Lung (tissue), 12 donors: ENCODE measurements around the gene ADNP. TPM values are rescaled to one million over a fixed set of nuclear protein-coding genes. Genes with fewer than 3 reads are reported as not detected.

Source experiments
- ATAC-seq: fragments of 200-7000 bp; cut with Tn5 transposase; one replicate; pipeline ENCODE4 v1.9.1; 2020; ENCODE audit warnings: moderate number of reproducible peaks; ENCODE audit not compliant: insufficient read depth, low FRiP score
- DNase-seq, 3 donors: peaks; one replicate each; pipeline ENCODE4 v3.0.0-alpha.2; 2013 to 2017
- H3K27ac ChIP-seq, 2 donors: one replicate each; pipeline ENCODE4 v1.5.1; 2013; ENCODE audit warnings: mild to moderate bottlenecking in 2 of 2, moderate library complexity in 2 of 2, control low read depth in 1 of 2, inconsistent platforms in 1 of 2, low read depth in 1 of 2, low read length in 1 of 2
- H3K27me3 ChIP-seq, 3 donors: one replicate each; pipeline ENCODE4 v1.5.1; 2013; ENCODE audit warnings: low read length in 2 of 3; ENCODE audit not compliant: control insufficient read depth in 3 of 3, insufficient read depth in 3 of 3
- H3K36me3 ChIP-seq, 4 donors: one replicate each; pipeline ENCODE4 v1.5.1; 2013; ENCODE audit warnings: low read length in 4 of 4, mild to moderate bottlenecking in 1 of 4, moderate library complexity in 1 of 4; ENCODE audit not compliant: control insufficient read depth in 4 of 4, insufficient read depth in 4 of 4
- H3K4me1 ChIP-seq, 5 donors: one replicate each; pipeline ENCODE4 v1.5.1; 2013; ENCODE audit warnings: low read length in 5 of 5, mild to moderate bottlenecking in 2 of 5, moderate library complexity in 1 of 5; ENCODE audit not compliant: control insufficient read depth in 5 of 5, insufficient read depth in 5 of 5
- H3K4me3 ChIP-seq: one replicate; pipeline ENCODE4 v1.5.1; 2013; ENCODE audit warnings: mild to moderate bottlenecking, control low read depth, moderate library complexity
- H3K9ac ChIP-seq, 2 donors: one replicate each; pipeline ENCODE4 v1.5.1; 2013; ENCODE audit warnings: low read length in 2 of 2, control low read depth in 1 of 2; ENCODE audit not compliant: insufficient read depth in 1 of 2
- H3K9me3 ChIP-seq, 4 donors: one replicate each; pipeline ENCODE4 v1.5.1; 2013; ENCODE audit warnings: low read length in 3 of 4, mild to moderate bottlenecking in 1 of 4, moderate library complexity in 1 of 4; ENCODE audit not compliant: control insufficient read depth in 4 of 4, insufficient read depth in 3 of 4
- CTCF ChIP-seq: IDR thresholded peaks from 2 replicates; pipeline ENCODE4 v1.5.1; 2012; ENCODE audit warnings: mild to moderate bottlenecking; ENCODE audit errors: control extremely low read depth, extremely low read depth
- WGBS, 2 donors: extraction: QIAGEN DNeasy Blood & Tissue Kit; methylation state at CpG; one replicate each; pipeline ENCODE4 v1.1.7; 2013; 5-methylcytosine and 5-hydroxymethylcytosine counted together
- polyA plus RNA-seq, 2 donors: library from polyadenylated mRNA; stranded (reverse); fragments of 200-250 nt; gene quantifications; one replicate each; pipeline ENCODE4 v1.2.1, GENCODE V29; 2013
- total RNA-seq, 2 donors: library from RNA; depleted of rRNA in 1 of 2; stranded (reverse); fragments of >200 nt in 1 of 2; gene quantifications; one replicate each; pipeline ENCODE4 v1.2.1, GENCODE V29; 2014 to 2021
- donor health status: control.
- donor health status: control.
- donor health status: Bipolar disorder and iron deficiency.
- donor health status: healthy.
- donor health status: DM: yes; HTN: yes; CAD: no.

Gene ADNP
- total and polyA plus RNA-seq, 4 donors = 18.0 to 81.5 (median 41.5) TPM

GRCh38 chr20:50862546-50862945 lies 68.7 kb downstream of the ADNP start:
- Histone ChIP-seq H3K9me3 (no peaks in the 10 kb centered on the region), H3K27me3 (no peaks in the 10 kb centered on the region), H3K4me3 (no peak overlapping the region), H3K36me3 (no peaks in the 10 kb centered on the region), H3K9ac (no peak overlapping the region), H3K4me1 (peaks cover 0 to 21% (median 5%) of the 10 kb centered on the region in 5 donors), H3K27ac (no peak overlapping the region)
- no peak for TF ChIP-seq CTCF
- no peak for DNase-seq
- ATAC-seq = no peak
- 68 to 81% methylated on average over 3 of the region's 3 CpGs for WGBS, 2 donors

GRCh38 chr20:50861012-50861411 lies 70.2 kb downstream of the ADNP start:
- DNase-seq = no peak
- TF ChIP-seq CTCF = no peak

GRCh38 chr20:50859161-50859560 lies 72.1 kb downstream of the ADNP start:
- no peak for TF ChIP-seq CTCF
- Histone ChIP-seq H3K4me1 (no peaks in the 10 kb centered on the region), H3K9me3 (no peaks in the 10 kb centered on the region), H3K4me3 (no peak overlapping the region), H3K36me3 (no peaks in the 10 kb centered on the region), H3K27me3 (no peaks in the 10 kb centered on the region), H3K27ac (no peak overlapping the region), H3K9ac (no peak overlapping the region)
- 96 to 97% methylated on average over 10 of the region's 10 CpGs for WGBS, 2 donors
- ATAC-seq = no peak
- DNase-seq = no peak

More at GRCh38 chr20:50861012-50861411, 70.2 kb downstream of the ADNP start:
- Histone ChIP-seq H3K4me1 (peaks cover 0 to 8% (median under 1%) of the 10 kb centered on the region in 5 donors), H3K9ac (no peak overlapping the region), H3K9me3 (no peaks in the 10 kb centered on the region), H3K4me3 (no peak overlapping the region), H3K27ac (no peak overlapping the region), H3K36me3 (no peaks in the 10 kb centered on the region), H3K27me3 (no peaks in the 10 kb centered on the region)
- 83 to 91% methylated on average over 12 of the region's 12 CpGs for WGBS, 2 donors
- no peak for ATAC-seq

GRCh38 chr20:50858525-50858924 lies 72.7 kb downstream of the ADNP start:
- no peak overlapping the region for H3K4me3 ChIP-seq
- no peak overlapping the region for H3K27ac ChIP-seq
- WGBS, 2 donors = 95 to 98% methylated on average over 5 of the region's 5 CpGs
- no peaks in the 10 kb centered on the region for H3K27me3 ChIP-seq
- H3K36me3 ChIP-seq = no peaks in the 10 kb centered on the region
- DNase-seq (no peak), ATAC-seq (no peak)
- no peak overlapping the region for H3K9ac ChIP-seq
- H3K4me1 ChIP-seq = no peaks in the 10 kb centered on the region
- no peaks in the 10 kb centered on the region for H3K9me3 ChIP-seq
- TF ChIP-seq CTCF = no peak
